ENCODE results near the gene PCNX2. TPM values are rescaled to one million over a fixed set of nuclear protein-coding genes. Genes with fewer than 3 reads are reported as not detected.
A peak's percentile ranks its signal among the peaks of the same experiment; 100 is the strongest.

The PCNX2 gene
- total and polyA plus RNA-seq, 8 donors: 5.5 to 25.9 (median 8.7) TPM

DNA sequence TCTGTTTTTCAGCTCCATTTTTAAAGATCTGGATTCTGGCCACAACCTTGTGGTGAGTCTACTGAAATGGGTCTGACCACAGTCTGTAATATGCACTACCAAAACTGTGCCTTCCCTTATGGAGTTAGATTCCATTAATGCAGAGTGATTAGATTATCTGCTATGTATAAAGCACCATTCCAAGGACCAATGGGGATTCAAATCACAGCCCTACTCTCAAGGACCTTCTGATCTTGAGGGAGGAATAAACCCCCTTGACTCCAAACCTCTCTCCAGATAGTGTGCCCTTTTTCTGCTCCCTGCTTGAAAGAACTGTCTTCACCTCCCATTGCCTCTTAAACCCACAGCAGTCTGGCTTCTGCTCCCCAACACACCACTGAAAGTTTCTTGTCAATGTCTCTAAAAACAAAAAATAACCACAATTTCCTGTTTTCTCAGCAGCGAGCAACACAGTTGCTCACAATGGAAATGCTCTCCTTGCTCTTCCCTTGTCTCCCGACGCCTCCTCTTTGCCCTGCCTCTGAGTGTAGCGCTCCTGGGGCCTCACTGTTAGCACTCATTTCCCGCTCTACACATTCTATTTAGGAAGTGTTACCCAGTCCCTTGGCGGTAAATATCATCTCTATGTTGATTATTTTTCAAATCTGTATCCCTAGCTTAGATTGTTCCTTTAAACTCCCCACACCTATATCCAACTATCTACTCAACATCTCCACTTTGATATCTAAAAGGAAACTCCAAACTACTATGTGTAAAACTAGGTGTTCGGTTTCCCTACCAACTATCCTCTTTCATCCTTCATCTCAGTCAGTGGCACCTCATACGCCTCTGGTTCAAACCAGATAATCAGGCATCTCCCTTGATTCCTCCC lies 13.6 kb downstream of the PCNX2 start:
- TF ChIP-seq, protein P1, sequence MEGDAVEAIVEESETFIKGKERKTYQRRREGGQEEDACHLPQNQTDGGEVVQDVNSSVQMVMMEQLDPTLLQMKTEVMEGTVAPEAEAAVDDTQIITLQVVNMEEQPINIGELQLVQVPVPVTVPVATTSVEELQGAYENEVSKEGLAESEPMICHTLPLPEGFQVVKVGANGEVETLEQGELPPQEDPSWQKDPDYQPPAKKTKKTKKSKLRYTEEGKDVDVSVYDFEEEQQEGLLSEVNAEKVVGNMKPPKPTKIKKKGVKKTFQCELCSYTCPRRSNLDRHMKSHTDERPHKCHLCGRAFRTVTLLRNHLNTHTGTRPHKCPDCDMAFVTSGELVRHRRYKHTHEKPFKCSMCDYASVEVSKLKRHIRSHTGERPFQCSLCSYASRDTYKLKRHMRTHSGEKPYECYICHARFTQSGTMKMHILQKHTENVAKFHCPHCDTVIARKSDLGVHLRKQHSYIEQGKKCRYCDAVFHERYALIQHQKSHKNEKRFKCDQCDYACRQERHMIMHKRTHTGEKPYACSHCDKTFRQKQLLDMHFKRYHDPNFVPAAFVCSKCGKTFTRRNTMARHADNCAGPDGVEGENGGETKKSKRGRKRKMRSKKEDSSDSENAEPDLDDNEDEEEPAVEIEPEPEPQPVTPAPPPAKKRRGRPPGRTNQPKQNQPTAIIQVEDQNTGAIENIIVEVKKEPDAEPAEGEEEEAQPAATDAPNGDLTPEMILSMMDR (IDR thresholded peaks at IDR 0.05): no peak
- peak in 2 of 4 donors; percentile 14 to 67 for ATAC-seq
- Histone ChIP-seq H3K9me3 (no peaks in the 10 kb centered on the region), H3K36me3 (no peaks in the 10 kb centered on the region), H3K27me3 (no peaks in the 10 kb centered on the region), H3K4me3 (no peak overlapping the region), H3K4me1 (no peaks in the 10 kb centered on the region), H3K27ac (no peak overlapping the region)
- FAIRE-seq: no peak
- 89 to 91% methylated on average over 8 of the region's 8 CpGs for WGBS, 2 donors
- intact Hi-C loops (cut with DNase I): no loop called here
- no peak for DNase-seq

DNA sequence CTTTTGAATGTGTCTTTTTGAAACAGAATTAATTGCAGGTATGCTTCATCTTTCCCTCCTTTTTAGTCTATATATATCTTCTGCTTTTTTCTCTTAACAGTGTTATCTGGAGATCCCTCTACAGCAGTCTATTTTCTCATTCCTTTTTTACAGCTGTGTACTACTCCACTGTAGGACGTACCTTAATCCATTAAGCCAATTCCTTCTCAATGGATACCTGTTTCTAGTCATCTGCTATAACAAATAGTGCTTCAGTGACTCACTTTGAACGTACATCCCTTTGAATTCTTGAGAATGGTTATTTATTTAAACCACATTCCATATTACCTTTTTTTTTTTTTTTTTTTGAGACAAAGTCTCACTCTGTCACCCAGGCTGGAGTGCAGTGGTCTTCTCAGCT lies 15.6 kb downstream of the PCNX2 start:
- no peaks in the 10 kb centered on the region for H3K27me3 ChIP-seq
- TF ChIP-seq, protein P1 (IDR thresholded peaks at IDR 0.05): no peak
- no peak for ATAC-seq
- H3K36me3 ChIP-seq: no peaks in the 10 kb centered on the region
- no peak overlapping the region for H3K27ac ChIP-seq
- no peak overlapping the region for H3K4me3 ChIP-seq
- H3K9me3 ChIP-seq: no peaks in the 10 kb centered on the region
- FAIRE-seq: no peak
- H3K4me1 ChIP-seq: no peaks in the 10 kb centered on the region
- 95 to 96% methylated on average over 2 of the region's 2 CpGs for WGBS, 2 donors
- intact Hi-C loops (cut with DNase I): no loop called here
- no peak for DNase-seq

DNA sequence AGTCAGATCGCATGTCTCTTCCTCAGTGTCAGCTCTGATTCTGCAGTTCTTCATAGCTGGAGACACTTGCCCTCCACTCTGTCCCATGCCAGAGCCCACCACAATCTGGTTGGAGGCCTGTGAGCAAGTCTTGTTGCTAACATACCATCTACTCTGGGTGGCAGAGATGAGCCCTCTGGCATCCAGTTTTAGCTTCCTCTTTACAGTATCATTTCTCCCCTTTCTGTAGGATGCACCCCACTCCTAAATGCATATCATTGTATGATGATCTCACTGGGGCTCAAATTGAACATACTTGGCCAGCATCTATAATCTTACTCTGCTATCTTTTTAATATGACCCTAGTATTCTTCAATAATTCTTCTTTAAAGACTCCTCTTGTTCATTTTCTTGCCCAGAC lies 16.9 kb downstream of the PCNX2 start:
- DNase-seq (no peak), ATAC-seq (no peak), FAIRE-seq (no peak)
- Histone ChIP-seq H3K27ac (no peak overlapping the region), H3K4me3 (no peak overlapping the region), H3K27me3 (no peaks in the 10 kb centered on the region), H3K36me3 (no peaks in the 10 kb centered on the region), H3K4me1 (no peaks in the 10 kb centered on the region), H3K9me3 (no peaks in the 10 kb centered on the region)
- TF ChIP-seq, protein P1 (IDR thresholded peaks at IDR 0.05): no peak
- 41 to 95% methylated on average over 1 of the region's 1 CpG for WGBS, 2 donors
- intact Hi-C loops (cut with DNase I): no loop called here

DNA sequence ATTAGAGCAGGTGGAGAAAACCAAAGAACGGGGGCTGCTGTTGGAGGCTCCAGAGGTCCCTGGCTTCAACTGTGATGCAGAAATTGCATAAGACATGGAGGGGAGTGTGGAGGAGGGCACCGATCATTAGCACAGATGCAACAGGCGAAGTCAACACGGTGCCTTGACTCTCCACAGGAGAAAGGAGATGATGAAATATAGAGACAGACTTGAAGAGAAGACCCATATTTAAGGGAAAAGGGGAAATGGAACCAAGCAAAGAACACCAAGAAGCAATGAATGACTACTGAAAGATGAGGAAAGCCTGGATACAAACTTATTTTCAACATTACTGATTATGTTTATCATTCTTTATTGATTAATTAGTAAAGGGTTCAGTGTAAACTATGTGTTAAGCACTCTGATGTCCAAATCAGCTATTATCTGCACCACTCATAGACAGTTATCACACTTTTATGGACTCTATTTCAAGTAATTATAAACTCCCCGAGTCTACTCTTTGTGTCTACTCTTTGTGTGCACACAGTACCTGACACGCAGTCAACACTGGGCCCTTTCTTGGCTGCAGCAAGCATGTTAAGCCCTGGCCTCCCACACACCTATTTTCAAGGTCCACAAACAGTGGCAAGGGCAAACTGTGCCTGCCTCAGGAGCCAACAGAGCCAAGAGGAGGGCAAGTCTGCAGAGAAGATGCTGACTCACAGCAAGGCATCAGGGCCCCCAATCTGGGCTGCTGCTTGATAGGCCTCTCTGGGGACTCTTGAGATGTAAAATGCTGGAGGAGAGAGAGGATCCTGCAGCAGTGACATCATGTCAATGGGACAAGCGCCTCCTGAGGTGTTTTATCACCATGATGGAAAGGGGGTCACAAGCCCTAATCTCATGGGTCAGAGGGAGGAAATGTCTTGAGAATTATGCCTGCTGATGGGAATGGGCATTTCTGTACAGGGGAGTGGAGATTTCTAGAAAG lies 17.6 kb downstream of the PCNX2 start:
- no peaks in the 10 kb centered on the region for H3K27me3 ChIP-seq
- no peak overlapping the region for H3K27ac ChIP-seq
- intact Hi-C loops (cut with DNase I): no loop called here
- H3K4me3 ChIP-seq: no peak overlapping the region
- FAIRE-seq (no peak), ATAC-seq (peak in 3 of 4 donors; percentile 48 to 67 (median 67)), DNase-seq (peak in 1 of 6 donors; percentile 20)
- no peaks in the 10 kb centered on the region for H3K36me3 ChIP-seq
- no peaks in the 10 kb centered on the region for H3K4me1 ChIP-seq
- no peaks in the 10 kb centered on the region for H3K9me3 ChIP-seq
- WGBS, 2 donors: 72 to 76% methylated on average over 7 of the region's 7 CpGs
- TF ChIP-seq, protein P1 (IDR thresholded peaks at IDR 0.05): no peak
